ENCODE results near the gene GABBR2.

The GABBR2 gene

GRCh38 chr9:98316445-98317133, 392.1 kb downstream of the GABBR2 start:
- no peak for DNase-seq

DNA sequence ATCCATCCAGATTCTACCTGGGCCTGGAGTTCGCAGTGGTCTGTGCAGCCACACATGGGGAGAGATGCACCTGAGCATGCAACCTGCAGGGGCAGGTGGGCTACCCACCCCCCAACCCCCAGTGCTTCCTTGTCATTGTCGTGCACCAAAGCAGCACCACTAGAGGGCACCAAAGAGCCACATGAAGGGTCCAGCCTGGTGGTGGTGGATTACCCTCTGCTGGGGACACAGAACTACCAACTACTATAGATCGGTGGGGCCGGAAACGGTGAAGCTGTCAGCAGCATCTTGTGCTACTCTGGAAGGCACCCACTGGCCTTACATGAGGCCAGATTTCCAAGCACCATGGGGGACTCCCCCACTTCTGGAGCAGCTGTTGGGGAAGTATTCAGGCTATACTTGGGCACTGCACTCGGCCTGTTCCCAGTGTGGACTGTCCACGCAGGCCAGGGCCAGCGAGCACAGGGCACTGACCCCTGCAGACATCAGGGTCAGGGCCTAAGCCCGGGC, 393.1 kb downstream of the GABBR2 start:
- peak in 12 of 14 donors; percentile 14 to 69 (median 46) for DNase-seq

DNA sequence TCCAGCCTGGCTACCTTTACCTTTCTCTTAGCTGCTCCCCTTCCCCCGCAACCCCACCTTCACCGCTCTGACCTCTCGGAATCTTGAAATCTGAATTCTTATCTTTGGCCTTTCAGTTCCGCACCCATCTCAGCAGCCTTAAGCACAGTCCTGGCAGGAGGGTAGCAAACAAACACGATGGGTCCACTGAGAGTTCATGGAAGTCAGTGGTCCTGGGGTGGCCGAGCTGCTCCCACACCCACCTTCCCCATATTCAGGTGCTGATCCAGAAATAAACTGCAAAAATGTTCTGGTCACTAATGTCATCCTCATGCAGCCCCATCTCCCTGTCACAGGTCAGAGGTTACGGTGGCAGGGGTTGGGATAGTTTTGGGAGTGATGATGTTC, 393.7 kb downstream of the GABBR2 start:
- DNase-seq, result no peak

DNA sequence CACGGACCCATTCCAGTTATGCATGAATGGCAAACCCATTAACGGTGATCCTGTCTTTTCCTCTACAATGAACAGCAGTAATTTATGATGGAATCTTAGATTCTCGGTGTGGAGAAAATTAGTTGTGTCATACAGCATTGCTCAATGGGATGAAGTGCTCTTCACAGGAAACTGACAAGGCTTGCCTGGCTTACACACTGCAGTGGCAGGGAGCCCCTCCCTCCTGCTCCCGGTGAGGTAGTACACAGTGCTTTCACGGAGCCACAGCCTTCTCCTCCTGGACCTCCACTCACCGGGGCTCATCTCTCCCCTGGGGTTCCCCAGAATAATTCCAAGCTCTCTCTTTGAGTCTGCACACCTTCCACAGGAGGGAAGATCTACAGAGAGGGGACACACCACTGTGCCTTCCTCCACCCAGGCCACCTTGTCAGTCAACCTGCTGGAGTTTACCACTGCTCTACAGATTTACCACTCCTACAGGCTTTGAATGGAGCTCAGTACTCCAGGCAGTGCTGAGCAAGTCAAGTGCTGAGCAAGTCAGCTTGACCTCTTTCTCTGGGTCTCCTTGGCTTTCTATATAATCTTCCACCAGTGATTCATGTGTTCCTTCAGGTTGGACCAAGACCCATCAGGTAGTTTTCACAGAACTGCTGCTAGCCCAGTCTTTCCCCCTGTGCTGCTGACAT, 394.2 kb downstream of the GABBR2 start:
- DNase-seq, result no peak

GRCh38 chr9:98312365-98312764, 396.4 kb downstream of the GABBR2 start:
- DNase-seq, result no peak

- no peak for DNase-seq
Observed at GRCh38 chr9:98311541-98311940, 397.2 kb downstream of the GABBR2 start.

DNA sequence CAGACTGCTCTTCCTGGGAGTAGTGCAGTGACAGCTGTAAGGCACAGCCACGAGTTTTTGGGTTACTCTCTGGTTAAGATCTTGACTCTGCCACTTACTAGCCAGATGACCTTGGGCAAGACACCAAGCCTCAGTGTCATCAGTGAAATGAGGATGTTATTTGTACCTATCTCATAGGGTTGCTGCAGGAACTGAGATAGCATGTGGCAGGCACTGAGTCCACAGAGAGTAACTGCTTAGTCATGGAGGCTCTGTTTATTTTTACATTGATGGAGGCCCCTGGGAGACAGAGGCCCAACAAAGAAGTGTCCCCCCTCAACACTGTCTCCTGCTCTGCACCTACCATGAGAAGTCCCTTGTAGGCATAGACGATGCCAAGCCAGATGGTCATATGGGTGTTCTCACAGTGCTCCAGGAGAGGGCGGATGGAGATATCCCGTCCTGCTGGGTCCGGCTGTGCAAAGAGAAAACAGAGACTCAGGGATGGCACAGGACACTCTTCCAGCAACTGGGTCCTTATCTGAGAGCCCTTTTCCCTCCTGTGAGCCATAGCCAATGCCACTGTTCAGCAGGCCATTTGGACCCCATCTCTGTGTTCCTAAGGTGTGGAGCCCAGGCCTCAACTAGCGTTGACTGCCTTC, 397.9 kb downstream of the GABBR2 start:
- DNase-seq, result peak in 1 of 14 donors; percentile 9

- no peak for DNase-seq
Observed at GRCh38 chr9:98306384-98307145, 402.2 kb downstream of the GABBR2 start.

GRCh38 chr9:98304381-98304780, 404.4 kb downstream of the GABBR2 start:
- DNase-seq, result no peak

GRCh38 chr9:98303633-98304125, 405.1 kb downstream of the GABBR2 start:
- no peak for DNase-seq

DNA sequence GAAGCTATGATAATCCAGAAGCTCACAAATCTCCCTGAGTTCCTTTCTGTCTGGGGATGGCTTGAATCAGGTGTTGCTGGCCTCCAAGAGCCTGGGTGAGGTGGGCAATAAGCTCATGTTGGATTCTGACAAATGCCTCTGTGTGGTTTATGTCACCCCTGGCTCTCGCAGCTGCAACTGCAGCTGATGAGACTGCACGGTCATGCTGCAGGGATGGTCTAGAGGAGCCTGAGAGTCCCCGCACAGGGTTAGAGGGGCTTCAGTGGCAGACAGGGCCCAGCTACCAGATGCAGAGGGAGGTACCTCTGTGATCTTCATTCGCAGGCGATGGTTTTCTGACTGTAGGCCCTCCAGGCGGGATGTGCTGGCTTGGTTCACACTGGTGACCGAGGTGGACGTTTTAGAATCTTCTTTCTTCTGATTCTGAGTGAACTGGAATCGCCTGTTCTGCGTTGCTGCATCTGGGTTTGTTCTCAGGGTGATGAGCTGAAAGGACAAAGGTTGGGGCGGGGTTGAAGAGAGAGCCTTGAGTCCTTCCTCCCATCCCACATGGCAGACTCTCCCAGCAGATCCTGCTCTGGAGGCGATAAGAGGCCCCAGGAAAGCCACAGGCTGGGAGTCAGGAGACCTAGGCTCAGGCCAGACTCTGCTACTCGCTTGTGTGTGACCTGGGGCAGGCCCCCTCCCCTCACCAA, 405.6 kb downstream of the GABBR2 start:
- no peak for DNase-seq

- no peak for DNase-seq
Observed at GRCh38 chr9:98302150-98302549, 406.6 kb downstream of the GABBR2 start.

GRCh38 chr9:98300611-98301010, 408.1 kb downstream of the GABBR2 start:
- DNase-seq, result no peak

GRCh38 chr9:98298476-98298875, 410.3 kb downstream of the GABBR2 start:
- DNase-seq, result no peak

DNA sequence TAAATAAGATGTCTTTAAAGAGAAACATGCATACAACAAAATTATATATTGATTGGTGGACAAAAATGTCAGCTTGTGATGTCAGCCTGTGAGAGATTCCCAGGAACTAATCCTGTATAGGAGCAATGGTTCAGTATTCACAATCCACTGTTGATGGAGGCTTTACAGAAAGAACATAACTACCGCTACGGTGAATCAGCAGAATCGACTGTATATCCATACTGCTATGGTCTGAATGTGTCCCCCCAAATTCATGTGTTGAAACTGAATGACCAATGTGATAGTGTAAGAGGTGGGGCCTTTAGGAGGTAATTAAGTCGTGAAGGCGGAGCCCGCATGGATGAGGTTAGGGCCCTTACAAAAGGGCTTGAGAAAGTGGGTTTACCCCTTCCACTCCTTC, 412.9 kb downstream of the GABBR2 start:
- DNase-seq, result no peak

GRCh38 chr9:98291820-98292219, 416.9 kb downstream of the GABBR2 start:
- no peak for DNase-seq

DNA sequence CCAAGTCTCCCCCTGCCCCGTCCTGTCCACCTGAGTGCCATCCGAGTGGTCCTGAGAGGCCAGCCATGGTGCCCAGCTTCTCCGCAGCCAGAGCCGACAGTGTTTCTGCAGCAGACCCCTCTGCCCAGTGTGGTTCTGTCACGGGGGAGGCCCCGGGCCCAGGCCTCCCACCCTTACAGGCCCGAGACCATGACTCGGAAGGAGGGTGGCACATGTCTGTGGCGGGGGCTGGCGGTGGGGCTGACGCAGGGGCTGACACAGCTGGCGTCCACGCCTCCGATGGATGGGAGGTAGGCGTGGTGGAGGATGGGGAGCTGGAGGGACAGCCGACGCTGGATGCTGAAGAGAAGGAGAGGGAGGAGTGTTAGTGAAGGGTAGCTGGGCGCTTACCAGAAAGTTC, 418.3 kb downstream of the GABBR2 start:
- no peak for DNase-seq

DNA sequence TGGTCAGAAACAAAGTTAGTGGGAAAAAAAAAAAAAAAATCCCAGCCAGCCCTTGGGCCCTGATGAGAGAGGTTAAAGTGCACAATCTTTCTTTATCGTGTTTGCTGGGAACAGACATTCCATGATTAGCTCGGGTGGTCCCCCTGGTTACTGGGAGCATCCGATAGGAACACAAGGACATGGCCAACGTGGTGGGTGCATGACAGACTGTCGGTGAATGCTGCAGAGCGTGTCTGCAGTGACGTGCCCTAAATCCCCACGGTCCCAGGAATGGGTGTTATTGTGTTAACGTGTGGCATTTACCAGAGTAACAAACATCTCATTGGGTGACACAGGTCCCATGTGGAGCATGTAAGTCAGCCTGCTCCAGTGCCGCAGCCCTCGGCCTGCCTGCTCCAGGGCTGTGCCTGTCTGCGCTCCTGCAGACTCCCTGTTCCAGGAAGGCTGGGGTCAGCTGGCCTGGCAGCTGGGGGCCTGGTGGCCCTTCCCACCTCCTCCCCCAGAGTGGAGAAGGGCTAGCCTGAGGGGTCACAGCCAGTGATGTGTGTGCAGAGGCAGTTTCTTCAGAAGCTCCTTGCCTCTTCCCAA, 419.0 kb downstream of the GABBR2 start:
- DNase-seq, result no peak

DNA sequence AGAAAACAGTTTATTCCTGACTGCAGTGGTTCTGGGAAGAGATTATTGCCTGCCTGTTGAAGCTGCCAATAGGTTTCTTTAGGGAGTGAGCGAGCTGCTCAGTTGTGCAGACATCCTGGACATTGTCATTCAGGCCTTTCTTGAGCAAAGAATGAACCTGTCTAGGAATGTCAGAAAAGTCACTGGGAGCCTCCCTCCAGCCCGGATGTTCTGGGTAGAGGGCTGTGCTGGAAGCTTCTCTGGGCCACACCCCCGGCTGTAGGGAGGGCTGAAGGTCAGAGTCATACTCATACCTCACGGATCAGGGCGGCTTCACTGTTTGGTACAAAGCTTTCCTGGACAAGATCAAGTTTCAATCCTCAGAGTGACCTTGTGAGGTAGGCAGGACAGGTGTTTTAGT, 419.9 kb downstream of the GABBR2 start:
- DNase-seq, result no peak

DNA sequence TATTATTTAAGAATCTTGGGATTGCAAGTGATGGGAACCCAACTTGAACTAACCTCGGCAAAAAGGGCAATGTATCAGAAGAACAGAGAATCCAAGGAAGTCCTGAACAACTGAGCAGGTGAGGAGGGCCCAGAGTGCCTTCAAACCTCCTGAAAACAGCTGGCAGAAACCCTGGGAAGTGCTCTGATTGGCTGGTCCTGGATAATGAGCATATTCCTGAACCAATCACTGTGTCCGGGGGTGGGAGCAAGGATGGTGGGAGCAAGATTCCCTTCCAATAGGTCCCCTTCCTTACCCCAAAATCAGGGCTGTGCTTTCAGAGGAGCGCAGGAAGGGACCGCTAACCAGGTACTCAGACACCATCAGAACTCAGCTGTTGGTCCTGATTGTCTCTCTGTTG, 421.4 kb downstream of the GABBR2 start:
- no peak for DNase-seq

DNA sequence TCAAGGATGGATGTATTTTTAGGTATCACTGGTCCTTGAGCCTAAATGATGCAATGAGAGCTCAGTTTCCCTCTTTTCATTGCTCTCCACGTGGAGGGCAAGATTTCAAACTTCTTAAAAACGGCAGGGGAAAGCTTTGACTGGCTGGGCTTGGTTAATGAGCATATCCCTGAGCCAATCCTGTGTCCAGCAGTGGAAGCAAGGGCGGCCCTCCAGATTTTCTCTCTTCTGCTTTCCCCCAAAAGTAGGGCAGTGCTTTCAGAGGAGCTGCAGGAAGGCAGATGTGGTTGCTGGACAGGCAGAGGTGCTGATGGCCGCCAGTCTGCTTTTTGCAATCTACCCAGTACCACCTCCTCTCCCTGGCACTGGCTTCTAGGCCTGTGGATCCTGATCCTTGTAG, 423.3 kb downstream of the GABBR2 start:
- no peak for DNase-seq

GRCh38 chr9:98284754-98285153, 424.0 kb downstream of the GABBR2 start:
- DNase-seq, result no peak
